Fibroblast of pulmonary artery (primary cell): ENCODE results near the gene ARG2.

ENCODE experiments used
- DNase-seq: peaks from one replicate; pipeline ENCODE4 v3.0.0-alpha.2; 2010; ENCODE audit warnings: low read depth
- H3K4me3 ChIP-seq: replicated peaks from 2 replicates; pipeline ENCODE4 v1.5.1; 2011; ENCODE audit warnings: low read depth, mild to moderate bottlenecking, control low read depth, low read length, moderate library complexity
- TF ChIP-seq, protein P1 (sequence below): IDR thresholded peaks from 2 replicates; pipeline ENCODE4 v1.5.1; 2011; ENCODE audit warnings: mild to moderate bottlenecking, control low read depth, low read length, inconsistent platforms; ENCODE audit errors: missing control alignments

Gene ARG2

DNA sequence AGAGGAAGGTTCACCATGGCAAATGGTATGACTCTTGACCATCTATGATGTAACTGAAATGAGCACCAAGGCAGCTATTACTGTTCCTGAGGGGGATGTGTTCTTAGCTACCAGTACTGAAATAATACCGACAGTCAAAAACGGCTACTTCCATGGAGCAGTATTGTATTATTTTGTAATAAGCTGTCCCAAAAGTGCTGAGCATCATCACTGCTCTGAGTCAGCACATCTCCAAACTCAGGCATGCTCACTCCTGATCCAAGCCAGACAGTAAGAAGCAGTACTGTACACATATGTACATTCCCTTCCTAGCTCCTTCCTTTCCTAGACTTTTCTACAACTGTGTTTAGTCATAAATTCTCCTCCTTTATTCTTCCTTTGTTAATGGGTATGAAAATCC lies 46.1 kb downstream of the ARG2 start:
- H3K4me3 ChIP-seq: no peak overlapping the region
- TF ChIP-seq, protein P1, sequence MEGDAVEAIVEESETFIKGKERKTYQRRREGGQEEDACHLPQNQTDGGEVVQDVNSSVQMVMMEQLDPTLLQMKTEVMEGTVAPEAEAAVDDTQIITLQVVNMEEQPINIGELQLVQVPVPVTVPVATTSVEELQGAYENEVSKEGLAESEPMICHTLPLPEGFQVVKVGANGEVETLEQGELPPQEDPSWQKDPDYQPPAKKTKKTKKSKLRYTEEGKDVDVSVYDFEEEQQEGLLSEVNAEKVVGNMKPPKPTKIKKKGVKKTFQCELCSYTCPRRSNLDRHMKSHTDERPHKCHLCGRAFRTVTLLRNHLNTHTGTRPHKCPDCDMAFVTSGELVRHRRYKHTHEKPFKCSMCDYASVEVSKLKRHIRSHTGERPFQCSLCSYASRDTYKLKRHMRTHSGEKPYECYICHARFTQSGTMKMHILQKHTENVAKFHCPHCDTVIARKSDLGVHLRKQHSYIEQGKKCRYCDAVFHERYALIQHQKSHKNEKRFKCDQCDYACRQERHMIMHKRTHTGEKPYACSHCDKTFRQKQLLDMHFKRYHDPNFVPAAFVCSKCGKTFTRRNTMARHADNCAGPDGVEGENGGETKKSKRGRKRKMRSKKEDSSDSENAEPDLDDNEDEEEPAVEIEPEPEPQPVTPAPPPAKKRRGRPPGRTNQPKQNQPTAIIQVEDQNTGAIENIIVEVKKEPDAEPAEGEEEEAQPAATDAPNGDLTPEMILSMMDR: no peak
- peak; percentile 51 for DNase-seq

DNA sequence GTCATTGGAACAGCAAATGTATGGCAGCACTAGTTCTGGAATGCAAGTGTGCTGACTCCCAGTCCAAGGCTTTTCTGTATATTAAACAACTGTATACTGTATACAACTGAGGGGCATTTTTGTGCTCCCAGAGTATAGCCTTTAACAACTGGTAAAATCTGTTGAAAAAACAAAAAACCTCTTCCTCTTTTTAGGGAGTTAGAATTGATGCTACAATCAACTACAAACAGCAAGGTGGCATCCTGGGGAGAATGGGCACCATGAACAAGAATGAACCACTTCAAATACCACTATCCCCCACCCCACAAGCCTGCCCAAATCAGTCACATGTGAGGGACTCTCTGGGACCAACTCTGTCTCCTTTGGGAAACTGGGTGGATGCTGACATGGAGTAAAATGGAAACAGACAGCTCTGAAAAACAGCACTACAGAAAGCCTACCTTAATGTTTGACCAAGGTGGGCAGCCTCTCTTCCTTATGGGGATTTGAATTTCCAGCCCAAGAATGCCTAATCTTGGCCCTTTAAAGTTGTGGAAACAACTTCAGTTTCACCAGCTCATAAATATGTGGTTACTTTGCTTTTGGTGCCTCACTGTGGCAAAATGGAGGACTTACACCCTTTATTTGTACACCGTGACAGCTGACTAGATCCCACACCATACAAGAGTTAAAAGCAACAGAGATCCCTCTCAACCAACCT lies 47.2 kb downstream of the ARG2 start:
- DNase-seq: peak; percentile 86
- TF ChIP-seq, protein P1: peak; percentile 70
- no peak overlapping the region for H3K4me3 ChIP-seq

DNA sequence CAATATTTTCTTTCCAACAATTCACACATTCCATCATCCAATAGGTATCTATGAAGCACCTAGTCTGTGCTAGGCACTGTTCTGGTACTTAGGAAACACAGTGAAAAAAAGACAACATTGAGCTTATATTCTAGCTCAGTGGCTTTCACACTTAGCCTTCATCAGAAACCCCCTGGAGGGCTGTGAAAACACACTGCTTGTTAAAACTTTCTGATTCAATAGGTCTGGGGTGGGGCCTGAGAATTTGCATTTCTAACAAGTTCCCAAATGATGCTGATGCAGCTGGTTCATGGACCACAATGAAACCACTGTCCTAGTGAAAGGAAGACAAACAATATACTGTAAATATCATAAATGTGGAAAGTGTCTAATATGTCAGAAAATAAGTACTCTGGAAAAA lies 48.8 kb downstream of the ARG2 start:
- DNase-seq: no peak
- no peak overlapping the region for H3K4me3 ChIP-seq
- TF ChIP-seq, protein P1: no peak

DNA sequence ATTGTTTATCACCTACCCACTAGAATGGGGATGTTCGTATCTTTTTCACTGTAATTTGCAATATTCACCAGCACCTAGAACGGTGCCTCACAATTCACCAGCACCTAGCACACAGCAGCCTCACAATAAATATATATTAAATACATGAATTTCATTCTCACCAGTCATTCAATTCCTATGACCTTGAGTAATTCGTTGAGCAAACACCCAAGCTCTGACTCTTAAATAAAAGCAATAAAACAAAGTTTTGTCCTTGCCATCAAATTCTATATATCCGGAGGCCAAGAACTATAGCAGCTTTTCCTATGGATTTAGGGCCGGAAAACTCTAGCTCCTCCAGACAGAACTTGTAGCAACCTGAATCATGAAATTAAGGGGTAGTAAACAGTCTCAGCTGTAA lies 53.7 kb downstream of the ARG2 start:
- no peak for DNase-seq
- peak overlapping the region; percentile 89 for H3K4me3 ChIP-seq
- TF ChIP-seq, protein P1: no peak

DNA sequence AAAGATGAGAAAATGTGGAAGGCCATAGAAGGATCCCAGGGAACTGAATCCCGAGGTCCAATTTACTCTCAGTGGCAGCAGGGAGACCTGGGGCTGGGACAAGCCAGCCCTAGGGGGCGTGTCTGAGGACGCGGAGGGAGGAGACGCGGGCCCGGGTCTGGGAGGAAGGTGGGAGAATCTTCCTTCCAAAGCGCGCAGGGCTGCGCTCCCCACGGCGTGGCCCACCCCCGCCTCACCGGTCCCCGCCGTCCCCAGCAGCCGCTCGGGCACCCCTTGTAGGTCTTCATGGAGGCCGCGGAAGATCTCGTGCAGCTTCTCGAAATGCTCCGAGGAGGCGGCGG lies 54.4 kb downstream of the ARG2 start:
- peak overlapping the region; percentile 89 for H3K4me3 ChIP-seq
- DNase-seq: peak; percentile 44
- TF ChIP-seq, protein P1: peak; percentile 5

DNA sequence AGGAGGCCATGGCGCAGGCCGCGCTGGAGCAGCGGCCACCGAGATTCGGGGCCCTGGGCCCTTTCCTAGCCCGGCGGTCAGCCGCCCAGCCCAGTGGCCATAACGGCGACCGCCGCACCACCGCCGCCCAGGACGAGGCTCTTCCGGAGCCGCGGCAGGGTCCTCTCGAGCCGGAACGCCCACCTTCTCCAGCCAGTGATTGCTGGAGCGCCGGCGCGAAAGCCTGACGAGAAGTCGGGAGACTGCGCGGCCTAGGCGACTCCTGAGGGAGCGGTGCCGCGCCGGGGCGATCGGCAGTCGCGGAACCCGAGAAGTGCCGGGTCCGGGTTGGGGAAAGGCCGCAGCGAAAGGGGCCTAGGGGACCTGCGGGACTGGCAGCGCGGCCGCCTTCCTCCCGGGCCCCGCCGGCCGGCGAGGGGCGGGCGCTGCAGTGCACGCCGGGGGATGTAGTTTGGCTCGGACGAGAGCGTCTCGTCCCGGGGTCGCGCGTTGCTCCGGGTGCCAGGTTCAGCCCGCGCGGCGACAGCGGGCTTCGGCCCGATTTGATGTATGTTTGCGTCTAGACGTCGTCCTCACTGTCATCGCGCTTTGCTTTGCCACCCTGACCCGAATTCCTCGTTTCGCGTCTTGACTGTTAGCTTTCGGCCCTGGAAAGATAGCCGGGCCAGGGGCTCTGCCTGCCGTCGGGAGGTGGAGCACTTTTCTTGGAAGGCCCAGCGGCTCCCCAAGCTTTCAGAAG lies 54.9 kb downstream of the ARG2 start, which contains the start of gene VTI1B:
Gene VTI1B, minus strand, starts transcription at position 153 of the 739 bp plus-strand sequence. Its CDS starts 143 bp downstream, at position 10.
- TF ChIP-seq, protein P1: peak; percentile 16
- peak; percentile 70 for DNase-seq
- peak within 1 kb of the TSS; percentile 89 for H3K4me3 ChIP-seq
